ENCODE measurements around the gene SCYGR7.

DNA sequence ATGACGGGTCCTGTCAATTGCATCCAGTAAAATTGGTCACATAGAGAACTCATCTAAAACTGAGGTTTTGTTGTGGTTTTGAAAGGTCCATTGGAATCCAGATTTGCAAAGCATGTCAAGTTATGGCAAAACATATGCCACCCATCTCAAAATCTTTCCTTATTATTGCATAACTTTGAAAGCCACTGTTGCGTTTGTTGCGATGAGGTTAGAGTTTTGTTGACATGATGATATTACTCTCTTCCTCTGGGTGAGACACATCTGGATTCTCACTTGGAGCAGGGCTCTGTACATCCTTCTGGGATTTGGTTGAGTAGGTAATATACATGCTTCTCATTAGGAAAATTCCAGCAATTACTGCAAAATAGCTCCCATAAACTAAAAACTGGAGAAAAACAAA lies 40.9 kb upstream of the SCYGR7 start:
- TF ChIP-seq, protein P1, sequence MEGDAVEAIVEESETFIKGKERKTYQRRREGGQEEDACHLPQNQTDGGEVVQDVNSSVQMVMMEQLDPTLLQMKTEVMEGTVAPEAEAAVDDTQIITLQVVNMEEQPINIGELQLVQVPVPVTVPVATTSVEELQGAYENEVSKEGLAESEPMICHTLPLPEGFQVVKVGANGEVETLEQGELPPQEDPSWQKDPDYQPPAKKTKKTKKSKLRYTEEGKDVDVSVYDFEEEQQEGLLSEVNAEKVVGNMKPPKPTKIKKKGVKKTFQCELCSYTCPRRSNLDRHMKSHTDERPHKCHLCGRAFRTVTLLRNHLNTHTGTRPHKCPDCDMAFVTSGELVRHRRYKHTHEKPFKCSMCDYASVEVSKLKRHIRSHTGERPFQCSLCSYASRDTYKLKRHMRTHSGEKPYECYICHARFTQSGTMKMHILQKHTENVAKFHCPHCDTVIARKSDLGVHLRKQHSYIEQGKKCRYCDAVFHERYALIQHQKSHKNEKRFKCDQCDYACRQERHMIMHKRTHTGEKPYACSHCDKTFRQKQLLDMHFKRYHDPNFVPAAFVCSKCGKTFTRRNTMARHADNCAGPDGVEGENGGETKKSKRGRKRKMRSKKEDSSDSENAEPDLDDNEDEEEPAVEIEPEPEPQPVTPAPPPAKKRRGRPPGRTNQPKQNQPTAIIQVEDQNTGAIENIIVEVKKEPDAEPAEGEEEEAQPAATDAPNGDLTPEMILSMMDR (IDR thresholded peaks at IDR 0.05): no peak
- no peak for TF ChIP-seq EP300 (IDR thresholded peaks at IDR 0.05)
- no peak for TF ChIP-seq POLR2A (IDR thresholded peaks at IDR 0.05)
